ENCODE results near the gene KLHL2.

DNA sequence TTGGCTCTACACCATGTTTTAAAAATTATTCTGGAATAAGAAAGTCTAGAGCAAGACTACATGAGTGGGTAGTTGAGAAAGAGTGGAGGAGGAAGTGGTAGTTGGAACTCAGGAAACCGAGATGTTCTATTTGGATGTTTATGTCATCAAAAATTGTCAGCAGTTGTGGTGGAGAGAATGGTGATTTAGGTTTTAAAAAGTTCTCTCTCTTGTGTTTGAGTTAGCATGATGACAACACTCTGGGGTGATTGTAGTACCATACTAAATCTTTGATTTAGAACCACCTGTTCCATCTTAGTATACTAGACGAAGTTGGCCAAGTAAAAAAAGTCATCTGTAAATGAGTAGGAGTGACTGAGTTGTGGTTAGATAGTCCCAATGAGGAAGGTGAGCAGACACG is 40.7 kb downstream of the KLHL2 start:
- TF ChIP-seq, protein P1, sequence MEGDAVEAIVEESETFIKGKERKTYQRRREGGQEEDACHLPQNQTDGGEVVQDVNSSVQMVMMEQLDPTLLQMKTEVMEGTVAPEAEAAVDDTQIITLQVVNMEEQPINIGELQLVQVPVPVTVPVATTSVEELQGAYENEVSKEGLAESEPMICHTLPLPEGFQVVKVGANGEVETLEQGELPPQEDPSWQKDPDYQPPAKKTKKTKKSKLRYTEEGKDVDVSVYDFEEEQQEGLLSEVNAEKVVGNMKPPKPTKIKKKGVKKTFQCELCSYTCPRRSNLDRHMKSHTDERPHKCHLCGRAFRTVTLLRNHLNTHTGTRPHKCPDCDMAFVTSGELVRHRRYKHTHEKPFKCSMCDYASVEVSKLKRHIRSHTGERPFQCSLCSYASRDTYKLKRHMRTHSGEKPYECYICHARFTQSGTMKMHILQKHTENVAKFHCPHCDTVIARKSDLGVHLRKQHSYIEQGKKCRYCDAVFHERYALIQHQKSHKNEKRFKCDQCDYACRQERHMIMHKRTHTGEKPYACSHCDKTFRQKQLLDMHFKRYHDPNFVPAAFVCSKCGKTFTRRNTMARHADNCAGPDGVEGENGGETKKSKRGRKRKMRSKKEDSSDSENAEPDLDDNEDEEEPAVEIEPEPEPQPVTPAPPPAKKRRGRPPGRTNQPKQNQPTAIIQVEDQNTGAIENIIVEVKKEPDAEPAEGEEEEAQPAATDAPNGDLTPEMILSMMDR (IDR thresholded peaks at IDR 0.05) = no peak
- TF ChIP-seq EP300 (IDR thresholded peaks at IDR 0.05) (no peak), POLR2A (IDR thresholded peaks at IDR 0.05; ENCODE audit: low read depth) (no peak)
